Aorta (tissue), 5 donors: ENCODE results near the gene TMEM53. TPM values are rescaled to one million over a fixed set of nuclear protein-coding genes. Genes with fewer than 3 reads are reported as not detected.
"Not testable (repeated sequence)": the region's sequence is repeated elsewhere in the genome, so short reads cannot be mapped to it uniquely, and the experiment has no call there.

Source experiments
- ATAC-seq: fragments of 200-7000 bp; cut with Tn5 transposase; one replicate; pipeline ENCODE4 v1.9.1; 2022; ENCODE audit warnings: moderate library complexity; ENCODE audit not compliant: low FRiP score
- DNase-seq, 2 donors: peaks; one replicate each; pipeline ENCODE4 v3.0.0-alpha.2; 2020
- H3K27ac ChIP-seq, 2 donors: one replicate each; pipeline ENCODE4 v1.5.1; 2013; ENCODE audit warnings: low read length in 2 of 2, mild to moderate bottlenecking in 2 of 2, moderate library complexity in 2 of 2, control low read depth in 1 of 2, inconsistent platforms in 1 of 2, low read depth in 1 of 2
- H3K27me3 ChIP-seq, 2 donors: one replicate each; pipeline ENCODE4 v1.6.1; 2013; ENCODE audit warnings: control low read depth in 1 of 2, low read length in 1 of 2, mild to moderate bottlenecking in 1 of 2, moderate library complexity in 1 of 2; ENCODE audit not compliant: insufficient read depth in 2 of 2, control insufficient read depth in 1 of 2
- H3K36me3 ChIP-seq, 2 donors: one replicate each; pipeline ENCODE4 v1.6.1; 2013; ENCODE audit warnings: control low read depth in 1 of 2, low read length in 1 of 2, mild to moderate bottlenecking in 1 of 2; ENCODE audit not compliant: insufficient read depth in 2 of 2, control insufficient read depth in 1 of 2
- H3K4me1 ChIP-seq, 2 donors: one replicate each; pipeline ENCODE4 v1.6.1; 2013; ENCODE audit warnings: low read length in 2 of 2, control low read depth in 1 of 2, mild to moderate bottlenecking in 1 of 2, moderate library complexity in 1 of 2; ENCODE audit not compliant: insufficient read depth in 2 of 2, control insufficient read depth in 1 of 2
- H3K4me3 ChIP-seq, 2 donors: one replicate each; pipeline ENCODE4 v1.5.1; 2013; ENCODE audit warnings: low read length in 2 of 2, control low read depth in 1 of 2, mild to moderate bottlenecking in 1 of 2
- H3K9me3 ChIP-seq: one replicate; pipeline ENCODE4 v1.6.1; 2013; ENCODE audit warnings: mild to moderate bottlenecking, low read length; ENCODE audit not compliant: control insufficient read depth
- WGBS, 2 donors: extraction: QIAGEN DNeasy Blood & Tissue Kit; methylation state at CpG; one replicate each; pipeline ENCODE4 v1.1.7; 2013; 5-methylcytosine and 5-hydroxymethylcytosine counted together
- intact Hi-C, 2 donors: fragments of 100-400 bp; cut with DNase I; formaldehyde crosslinking; loops; one replicate each; pipeline versions ENCODE4 v1.14.2 to v1.15.0; 2022
- polyA plus RNA-seq, 2 donors: library from polyadenylated mRNA; stranded (reverse); fragments of 200-250 nt; gene quantifications; one replicate each; pipeline ENCODE4 v1.2.3, GENCODE V29; 2013
- total RNA-seq, 2 donors: library from RNA; stranded (reverse); fragmentation: NEBNext Ultra II Directional; extraction: Animal tissue kit (Norgen Biotek cat#: 25700); gene quantifications; one replicate each; pipeline ENCODE4 v1.2.1, GENCODE V29; 2021
- donor health status: healthy with polysubstance abuse.
- donor health status: Bipolar disorder and iron deficiency.
- donor health status: DM: no; HTN: no; CAD: no.
- donor health status: DM: no; HTN: no; CAD: no.
- donor health status: DM: yes; HTN: yes; CAD: no.

Gene TMEM53
- total and polyA plus RNA-seq, 4 donors: 5.4 to 9.9 (median 7.5) TPM

DNA sequence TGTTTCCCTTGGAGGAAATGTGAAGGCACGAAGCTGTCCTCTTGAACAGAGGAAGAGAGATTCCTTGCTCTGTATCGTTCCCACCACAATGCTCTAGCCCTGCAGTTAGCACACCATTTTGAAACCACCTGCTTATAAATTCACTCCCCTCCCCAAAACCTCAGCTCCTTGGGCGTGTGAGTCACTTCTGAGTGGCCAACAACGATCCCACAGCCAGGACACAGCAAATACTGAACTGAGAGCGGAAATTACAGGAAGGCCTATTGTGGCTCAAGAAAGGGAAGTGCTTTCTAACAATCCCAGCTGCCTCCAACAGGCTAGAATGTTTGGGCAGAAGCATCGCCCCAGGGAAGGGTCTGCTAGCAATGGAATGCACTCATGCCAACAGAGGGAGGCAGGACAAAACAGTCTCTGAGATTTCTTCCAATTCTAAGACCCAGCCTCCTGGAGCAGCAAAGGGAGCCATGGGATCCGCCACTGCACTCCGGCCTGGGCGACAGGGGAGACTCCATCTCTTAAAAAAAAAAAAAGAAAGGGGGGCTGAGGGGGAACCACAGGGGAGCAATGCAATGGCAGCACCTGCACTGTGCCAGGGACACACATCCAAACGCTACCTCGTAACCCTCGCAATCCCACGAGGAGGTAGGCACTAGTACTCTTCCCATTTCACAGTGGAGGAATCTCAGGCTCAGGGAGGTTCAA lies 1.9 kb downstream of the TMEM53 start:
- WGBS, 2 donors: 82 to 84% methylated on average over 13 of the region's 13 CpGs
- Histone ChIP-seq H3K36me3 (no peaks in the 10 kb centered on the region), H3K9me3 (no peaks in the 10 kb centered on the region), H3K4me3 (no peak overlapping the region), H3K4me1 (peaks cover 0 to 4% of the 10 kb centered on the region in 2 donors), H3K27me3 (no peaks in the 10 kb centered on the region), H3K27ac (no peak overlapping the region)
- no peak for ATAC-seq
- DNase-seq: peak in 1 of 2 donors; percentile 70
- intact Hi-C loops: no loop called here

DNA sequence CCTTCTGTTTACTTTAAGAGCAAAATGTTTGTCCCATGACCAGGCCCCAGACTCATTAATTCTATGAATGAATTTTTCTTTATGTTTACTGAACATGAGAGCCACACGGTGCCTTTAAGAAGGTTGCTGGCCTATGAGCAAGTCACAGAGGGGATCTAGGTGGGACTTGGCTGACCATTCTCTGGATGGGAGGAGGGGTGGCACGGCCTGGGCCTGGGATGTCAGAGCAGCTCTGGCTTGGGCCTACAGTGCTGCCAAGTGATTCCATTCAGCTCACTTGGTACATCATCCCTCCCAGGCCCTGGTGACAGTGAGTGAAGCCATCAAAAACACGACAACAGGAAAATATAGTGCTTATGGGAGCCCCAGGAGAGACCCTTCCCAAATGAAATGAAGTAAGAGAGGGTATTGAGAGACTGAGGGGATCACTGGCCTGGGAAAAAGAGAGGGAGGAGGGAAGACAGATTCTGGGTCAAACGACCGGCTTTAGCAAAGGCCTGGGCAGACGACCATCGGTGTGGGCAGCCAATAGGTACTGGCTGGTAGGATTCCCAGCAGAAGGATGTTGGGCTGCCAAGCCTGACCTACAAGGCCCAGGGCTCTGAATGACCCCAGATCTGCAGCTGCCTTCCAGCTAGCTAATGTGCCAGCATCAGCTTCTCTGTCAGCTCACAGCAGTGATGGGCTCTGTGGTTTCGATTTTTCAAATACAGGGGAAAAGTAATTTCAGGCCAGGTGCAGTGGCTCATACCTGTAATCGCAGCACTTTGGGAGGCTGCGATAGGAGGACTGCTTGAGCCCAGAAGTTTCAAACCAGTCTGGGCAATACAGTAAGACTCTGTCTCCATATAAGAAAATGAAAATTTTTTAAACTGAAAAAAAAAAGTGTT lies 3.3 kb downstream of the TMEM53 start:
- Histone ChIP-seq H3K9me3 (no peaks in the 10 kb centered on the region), H3K27ac (no peak overlapping the region), H3K4me1 (peaks cover 0 to 4% of the 10 kb centered on the region in 2 donors), H3K36me3 (no peaks in the 10 kb centered on the region), H3K4me3 (no peak overlapping the region), H3K27me3 (no peaks in the 10 kb centered on the region)
- intact Hi-C loops: no loop called here
- ATAC-seq (no peak), DNase-seq (no peak)
- WGBS, 2 donors: 79 to 86% methylated on average over 10 of the region's 10 CpGs

GRCh38 chr1:44666719-44667118 lies 7.6 kb downstream of the TMEM53 start:
- H3K4me3 ChIP-seq, DNase-seq, H3K27ac ChIP-seq, H3K4me1 ChIP-seq, H3K27me3 ChIP-seq, H3K36me3 ChIP-seq, H3K9me3 ChIP-seq, intact Hi-C loops, ATAC-seq: not testable (repeated sequence)
- WGBS, 2 donors: 71 to 77% methylated on average over 1 of the region's 1 CpG

DNA sequence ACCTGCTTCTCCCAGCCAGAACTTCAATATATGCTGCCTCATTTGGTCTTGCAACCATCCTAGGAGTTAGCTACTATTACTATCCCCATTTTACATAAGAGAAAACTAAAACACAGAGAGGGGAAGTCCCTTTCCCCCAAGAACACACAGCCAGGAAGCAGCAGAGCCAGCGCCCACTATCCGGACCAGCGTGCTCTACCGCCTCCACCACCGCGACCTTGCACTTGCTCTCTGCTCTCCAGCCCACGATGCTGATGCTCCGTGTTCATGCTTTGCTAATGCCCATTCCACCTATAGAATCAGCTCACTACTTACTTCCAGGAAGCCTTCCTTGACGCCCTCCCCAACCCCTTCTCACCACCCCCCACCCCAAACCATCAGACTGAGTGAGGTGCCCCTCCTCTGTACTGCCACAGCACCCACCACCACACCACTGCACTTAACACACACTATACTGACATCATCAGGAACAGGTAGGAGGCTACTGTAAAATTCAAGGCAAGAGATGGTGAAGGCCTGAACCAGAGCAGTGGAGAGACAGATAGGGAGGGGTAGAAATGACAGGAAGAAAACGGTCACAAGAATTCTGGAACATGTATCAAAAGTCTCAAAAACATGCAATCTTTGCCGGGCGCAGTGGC lies 9.4 kb downstream of the TMEM53 start:
- Histone ChIP-seq H3K4me3 (no peak overlapping the region), H3K9me3 (no peaks in the 10 kb centered on the region), H3K27ac (no peak overlapping the region), H3K36me3 (no peaks in the 10 kb centered on the region), H3K4me1 (no peaks in the 10 kb centered on the region), H3K27me3 (no peaks in the 10 kb centered on the region)
- WGBS, 2 donors: 93% methylated on average over 12 of the region's 12 CpGs
- intact Hi-C loops: no loop called here
- no peak for ATAC-seq
- no peak for DNase-seq

GRCh38 chr1:44663417-44663816 lies 10.9 kb downstream of the TMEM53 start:
- Histone ChIP-seq H3K4me3 (no peak overlapping the region), H3K4me1 (no peaks in the 10 kb centered on the region), H3K36me3 (no peaks in the 10 kb centered on the region), H3K27me3 (no peaks in the 10 kb centered on the region), H3K9me3 (no peaks in the 10 kb centered on the region), H3K27ac (no peak overlapping the region)
- intact Hi-C loops: no loop called here
- DNase-seq: no peak
- ATAC-seq: no peak
- 93 to 98% methylated on average over 5 of the region's 5 CpGs for WGBS, 2 donors

- no peak for ATAC-seq
- intact Hi-C loops: no loop called here
- 80 to 83% methylated on average over 5 of the region's 5 CpGs for WGBS, 2 donors
- H3K27me3 ChIP-seq: no peaks in the 10 kb centered on the region
- H3K4me3 ChIP-seq: no peak overlapping the region
- H3K9me3 ChIP-seq: no peaks in the 10 kb centered on the region
- H3K36me3 ChIP-seq: no peaks in the 10 kb centered on the region
- DNase-seq: no peak
- H3K27ac ChIP-seq: no peak overlapping the region
- H3K4me1 ChIP-seq: no peaks in the 10 kb centered on the region
Observed at GRCh38 chr1:44662683-44663030, 11.6 kb downstream of the TMEM53 start.

GRCh38 chr1:44661781-44662682 lies 12.2 kb downstream of the TMEM53 start:
- intact Hi-C loops: no loop called here
- no peaks in the 10 kb centered on the region for H3K27me3 ChIP-seq
- ATAC-seq (no peak), DNase-seq (no peak)
- no peaks in the 10 kb centered on the region for H3K36me3 ChIP-seq
- no peaks in the 10 kb centered on the region for H3K9me3 ChIP-seq
- H3K4me1 ChIP-seq: no peaks in the 10 kb centered on the region
- H3K4me3 ChIP-seq: no peak overlapping the region
- no peak overlapping the region for H3K27ac ChIP-seq
- WGBS, 2 donors: 88 to 89% methylated on average over 15 of the region's 15 CpGs

DNA sequence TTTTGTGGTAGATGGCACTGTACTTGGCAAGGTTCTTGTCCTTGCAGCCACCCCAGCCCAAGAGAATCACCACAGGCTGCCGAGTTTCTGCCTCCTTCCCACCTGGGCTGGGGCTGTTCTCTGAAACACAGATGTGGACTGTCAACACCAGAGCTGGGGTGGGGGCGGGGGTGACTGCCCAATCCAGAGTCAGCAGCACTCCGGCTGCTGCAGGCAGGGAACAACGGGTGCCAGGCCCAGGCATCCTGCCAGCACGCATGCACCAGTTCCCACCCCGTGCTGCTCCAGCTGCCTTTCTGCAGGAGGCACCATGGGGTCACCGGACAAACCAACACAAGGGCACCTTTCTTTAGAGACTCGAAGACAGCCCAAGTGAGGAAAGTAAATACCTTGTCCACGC lies 14.1 kb downstream of the TMEM53 start:
- no peaks in the 10 kb centered on the region for H3K27me3 ChIP-seq
- no peaks in the 10 kb centered on the region for H3K9me3 ChIP-seq
- no peaks in the 10 kb centered on the region for H3K36me3 ChIP-seq
- ATAC-seq: peak; percentile 17
- intact Hi-C loops: no loop called here
- no peak overlapping the region for H3K4me3 ChIP-seq
- no peak overlapping the region for H3K27ac ChIP-seq
- H3K4me1 ChIP-seq: no peaks in the 10 kb centered on the region
- WGBS, 2 donors: 22 to 27% methylated on average over 9 of the region's 9 CpGs
- no peak for DNase-seq
